Measurements from ENCODE around the gene KLHL20.

DNA sequence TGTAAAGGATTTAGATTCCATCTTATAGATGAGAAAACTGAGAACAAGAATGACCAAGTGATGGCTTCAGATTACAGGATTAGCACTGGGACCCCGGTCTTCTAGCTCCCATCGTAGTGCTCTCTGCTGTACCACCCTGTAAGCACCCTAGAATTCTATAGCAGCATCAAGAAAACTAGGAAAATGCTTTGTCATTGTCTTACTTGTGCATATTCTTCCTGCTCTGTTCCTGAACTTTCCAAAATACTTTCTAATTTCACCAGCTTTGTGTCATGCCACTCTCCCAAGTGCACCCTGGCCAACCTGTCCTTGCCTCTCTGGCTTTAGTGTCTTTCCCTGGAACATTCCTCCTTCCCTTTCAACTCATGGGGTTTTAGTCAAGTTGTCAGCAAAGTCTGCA, 6.0 kb upstream of the KLHL20 start:
- no peak for TF ChIP-seq POLR2A (IDR thresholded peaks at IDR 0.05; ENCODE audit: insufficient read depth in 1 of 2, low read depth in 2 of 2, low read length in 2 of 2)
- no peak for TF ChIP-seq MEIS2 (CRISPR knock-in tag; IDR thresholded peaks at IDR 0.05)
- no peak for TF ChIP-seq ZNF224 (CRISPR knock-in tag; IDR thresholded peaks at IDR 0.05)

Measured in HepG2 (cell line).